NCI-H82 treated with DMSO at 0.1 percent for 48 hours (cell line): ENCODE results near the gene TMEM244.
"Not testable (repeated sequence)": the region's sequence is repeated elsewhere in the genome, so short reads cannot be mapped to it uniquely, and the experiment has no call there.

ENCODE experiments used
- DNase-seq: peaks from one replicate; lab custom pipeline; 2025; ENCODE audit not compliant: unreplicated experiment; lab: John Stamatoyannopoulos, UW

TMEM244 gene, protein sequence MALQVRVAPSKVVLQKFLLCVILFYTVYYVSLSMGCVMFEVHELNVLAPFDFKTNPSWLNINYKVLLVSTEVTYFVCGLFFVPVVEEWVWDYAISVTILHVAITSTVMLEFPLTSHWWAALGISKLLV

DNA sequence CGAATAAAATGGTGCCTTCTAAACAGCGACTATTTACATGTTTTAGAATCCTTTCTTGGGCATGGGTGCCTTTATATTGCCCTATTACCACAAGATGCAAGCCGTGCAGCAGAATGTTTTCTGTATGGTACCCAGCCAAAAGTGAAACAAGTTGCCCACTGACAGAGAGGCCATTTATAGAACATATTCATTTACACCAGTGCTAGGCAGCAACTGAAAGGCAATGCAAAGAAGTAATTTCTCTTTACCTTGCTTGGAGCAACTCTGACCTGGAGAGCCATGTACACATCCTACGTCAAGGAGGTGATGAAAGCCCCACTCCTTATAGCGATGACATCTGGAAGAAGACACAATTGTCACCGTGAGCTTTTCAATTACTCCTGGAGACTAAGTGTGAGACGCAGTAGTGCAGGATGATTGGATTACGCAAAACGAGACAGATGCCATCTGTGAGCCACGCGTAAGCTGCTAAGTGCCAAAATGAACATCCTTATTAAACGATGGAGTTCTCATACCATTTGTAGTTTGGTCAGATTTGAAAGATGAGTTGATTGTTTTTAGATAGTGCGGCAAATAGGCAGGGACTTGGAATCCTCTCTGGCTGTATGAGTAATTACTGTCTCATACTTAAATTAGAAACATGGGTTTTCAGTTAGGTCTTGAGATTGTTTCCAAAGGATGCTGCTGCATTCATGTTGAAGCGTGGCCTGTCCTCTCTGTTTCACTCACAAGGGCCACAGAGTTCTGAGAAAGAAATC lies at the start of gene TMEM244:
TSS of gene TMEM244 (minus strand) at position 408 of the 758 bp plus-strand sequence. CDS start at position 281, 127 bp downstream.
- DNase-seq, result peak; percentile 94

GRCh38 chr6:129908858-129909257 lies 47.7 kb upstream of the TMEM244 start:
- DNase-seq, result no peak

DNA sequence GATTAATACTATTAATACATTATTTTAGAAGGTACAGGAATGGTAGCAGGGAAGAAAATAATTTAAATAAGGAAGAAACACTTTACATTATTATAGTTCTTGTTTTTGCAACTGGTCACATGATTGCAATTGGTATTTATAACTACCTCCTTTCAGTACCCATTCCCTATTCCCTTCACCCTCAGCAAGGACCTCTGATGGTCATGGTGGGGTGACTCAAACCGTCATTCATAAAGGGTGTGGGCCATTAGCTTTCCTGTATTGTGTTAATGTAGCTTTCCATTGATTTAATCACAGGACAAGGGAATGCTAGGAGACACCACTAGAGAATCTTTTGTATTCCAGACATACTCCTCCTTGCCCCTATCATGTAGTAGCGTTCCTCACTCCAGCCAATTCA lies 47.2 kb upstream of the TMEM244 start:
- DNase-seq, result no peak

DNA sequence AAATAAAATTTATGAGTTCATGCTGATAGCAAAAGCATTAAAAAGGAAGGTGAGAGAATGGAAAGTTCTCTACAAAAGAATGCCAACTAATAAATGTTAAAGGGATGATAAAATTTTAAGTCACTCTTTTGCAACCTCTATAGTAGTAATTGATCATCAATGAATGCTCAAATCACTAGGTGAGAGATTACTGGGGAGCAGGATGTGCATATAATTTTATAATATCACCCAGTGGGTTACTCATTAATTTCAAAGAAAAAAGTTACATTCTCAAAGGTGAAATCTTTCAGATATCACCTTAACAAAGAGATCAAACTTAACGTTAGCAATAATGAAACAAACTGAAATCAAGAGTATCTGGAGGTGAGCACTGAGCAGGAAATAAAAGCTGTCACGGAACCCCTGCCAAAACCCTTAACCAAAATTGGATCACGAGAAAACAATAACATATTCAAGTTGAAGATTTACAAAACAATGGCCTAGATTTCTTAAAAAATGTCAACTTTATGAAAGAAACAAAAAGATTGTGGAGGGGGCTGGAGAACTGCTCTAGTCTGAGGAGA lies 45.5 kb upstream of the TMEM244 start:
- DNase-seq, result no peak

DNA sequence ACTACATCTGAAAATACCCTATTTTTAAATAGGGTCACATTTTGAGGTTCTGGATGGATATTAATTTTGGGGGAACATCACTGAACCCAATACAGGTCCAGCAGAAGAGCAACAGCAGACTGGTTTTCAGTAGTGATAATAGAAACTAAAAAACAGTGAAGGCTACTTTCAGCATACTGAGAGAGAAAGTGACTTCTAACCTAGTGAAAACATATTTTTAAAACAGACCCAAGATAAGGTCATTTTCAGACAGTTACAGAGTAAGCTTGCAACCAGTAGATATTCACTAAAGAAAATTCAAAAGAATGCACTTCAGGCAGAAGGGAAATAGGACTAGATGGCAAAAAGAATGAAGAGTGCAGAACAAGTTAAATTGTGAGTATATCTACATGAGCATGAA lies 42.0 kb upstream of the TMEM244 start:
- no peak for DNase-seq

DNA sequence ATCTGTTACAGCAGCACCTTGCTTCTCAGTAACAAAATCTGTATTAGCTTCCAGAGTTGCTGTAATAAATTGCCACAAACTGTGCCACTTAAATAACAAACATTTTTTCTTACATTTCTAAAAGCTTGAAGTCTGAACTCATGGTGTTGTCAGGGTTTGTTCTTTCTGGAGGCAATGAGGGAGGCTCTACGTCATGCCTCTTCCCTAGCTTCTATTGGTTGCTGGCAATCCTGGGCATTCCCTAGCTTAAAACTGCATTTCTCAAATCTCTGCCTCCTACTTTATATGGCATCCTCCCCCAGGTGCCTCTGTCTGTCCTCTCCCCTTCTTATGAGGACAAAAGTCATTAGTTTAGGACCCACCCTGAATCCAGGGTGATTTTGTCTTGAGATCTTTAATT lies 41.6 kb upstream of the TMEM244 start:
- no peak for DNase-seq

DNA sequence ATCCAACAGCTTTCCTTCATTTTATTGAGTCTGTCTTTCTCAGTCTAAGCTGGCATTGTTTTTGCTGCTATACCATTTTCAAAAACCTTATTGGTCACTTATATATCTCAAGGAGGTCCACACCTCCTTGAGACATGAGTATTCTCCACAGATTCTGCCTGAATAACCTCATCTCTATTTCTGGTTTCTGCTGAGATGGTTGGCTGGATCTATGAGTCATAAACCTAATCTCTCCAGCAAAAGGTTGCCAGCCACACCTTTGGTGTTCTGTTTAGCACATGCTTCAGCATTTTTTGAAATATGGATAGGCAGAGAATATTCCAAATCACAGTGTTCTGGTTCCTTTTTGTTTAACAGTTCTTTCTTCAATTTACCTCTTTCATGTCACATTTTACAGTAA lies 40.8 kb upstream of the TMEM244 start:
- no peak for DNase-seq

DNA sequence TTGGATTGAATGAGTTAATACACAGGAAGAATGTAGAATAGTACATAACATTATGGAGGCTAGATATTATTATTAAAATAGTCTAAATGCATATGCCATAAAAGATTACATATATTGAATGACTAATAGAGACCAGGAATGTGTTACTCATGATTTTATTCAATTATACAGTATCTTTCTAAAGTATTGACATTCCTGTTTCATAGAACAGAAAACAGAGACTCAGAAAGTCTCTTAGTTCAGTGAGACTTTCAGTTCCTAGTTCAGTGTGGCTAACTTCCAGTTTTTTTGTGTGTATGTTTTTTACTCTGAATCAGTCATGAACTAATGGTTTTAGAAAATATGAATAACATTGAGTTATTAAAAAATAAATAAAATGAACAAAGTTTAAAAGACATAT lies 34.6 kb upstream of the TMEM244 start:
- DNase-seq, result no peak

GRCh38 chr6:129894921-129895320 lies 33.8 kb upstream of the TMEM244 start:
- no peak for DNase-seq

GRCh38 chr6:129893640-129894039 lies 32.5 kb upstream of the TMEM244 start:
- no peak for DNase-seq

GRCh38 chr6:129890701-129891100 lies 29.6 kb upstream of the TMEM244 start:
- DNase-seq, result no peak

DNA sequence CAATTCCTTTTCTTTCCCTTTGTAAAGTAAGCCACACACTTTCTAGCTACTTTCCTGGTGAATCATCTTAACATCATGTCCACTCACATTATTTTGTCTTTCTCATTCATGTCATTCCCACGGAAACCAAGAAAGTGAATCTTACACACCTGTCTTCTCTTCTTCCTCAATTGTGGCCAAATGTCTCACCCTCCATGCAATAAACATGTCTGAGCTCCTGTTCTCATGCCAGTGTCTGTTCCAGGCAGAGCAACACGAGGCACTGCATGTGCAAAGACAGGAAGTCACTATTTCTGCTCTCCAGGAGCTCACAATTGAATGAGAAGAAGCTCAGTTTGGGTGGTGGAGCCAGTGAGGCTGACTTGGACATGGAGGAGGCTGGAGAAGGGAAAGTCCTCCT lies 29.0 kb upstream of the TMEM244 start:
- no peak for DNase-seq

DNA sequence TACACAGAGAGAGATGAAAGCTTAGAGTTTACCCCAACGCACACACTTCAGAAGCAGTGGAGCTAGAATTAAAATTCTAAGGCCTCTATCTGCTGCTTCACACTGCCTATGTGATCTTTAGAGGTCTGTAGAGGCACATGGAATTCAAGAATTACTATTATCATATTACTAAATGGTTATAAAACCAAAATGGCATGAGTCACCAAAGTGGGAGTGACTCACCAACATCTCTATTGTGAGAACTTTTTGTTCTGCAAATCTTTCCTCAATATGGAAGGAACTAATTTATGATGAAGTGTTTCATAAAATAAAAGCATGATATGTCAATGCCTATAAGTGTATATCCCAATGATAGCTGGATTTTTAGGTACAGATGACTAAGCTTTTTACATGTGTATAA lies 28.5 kb upstream of the TMEM244 start:
- DNase-seq, result no peak

DNA sequence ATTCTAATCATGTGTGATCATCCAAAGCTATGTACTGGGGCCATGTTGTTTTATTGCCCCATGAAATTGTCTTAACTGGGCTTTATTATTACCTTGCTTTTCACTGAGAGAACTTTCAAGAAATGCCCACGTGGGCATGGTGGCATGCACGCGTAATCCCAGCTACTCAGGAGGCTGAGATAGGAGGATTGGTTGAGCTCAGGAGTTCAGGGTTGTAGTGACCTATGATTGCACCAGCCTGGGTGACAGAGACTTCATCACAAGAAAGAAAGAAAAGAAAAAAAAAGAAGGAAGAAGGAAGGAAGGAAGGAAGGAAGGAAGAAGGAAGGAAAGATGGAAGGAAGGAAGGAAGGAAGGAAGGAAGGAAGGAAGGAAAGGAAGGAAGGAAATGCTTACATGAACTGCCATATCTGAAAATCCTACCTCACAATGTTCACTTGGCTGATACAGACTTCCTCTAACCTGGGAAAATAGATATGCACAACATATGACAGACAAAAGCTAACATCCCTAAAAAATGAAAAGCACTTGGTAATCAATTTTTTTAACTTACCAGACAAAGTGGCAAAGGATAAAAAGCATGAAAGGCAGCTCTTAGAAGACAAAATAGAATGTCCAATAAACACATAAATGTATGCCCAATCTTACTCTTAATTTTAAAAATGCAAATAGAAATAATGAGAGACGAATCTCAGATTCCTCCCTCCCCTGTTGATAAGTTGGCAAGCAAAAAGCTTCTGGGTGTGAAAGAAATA lies 25.5 kb upstream of the TMEM244 start:
- DNase-seq, result no peak

DNA sequence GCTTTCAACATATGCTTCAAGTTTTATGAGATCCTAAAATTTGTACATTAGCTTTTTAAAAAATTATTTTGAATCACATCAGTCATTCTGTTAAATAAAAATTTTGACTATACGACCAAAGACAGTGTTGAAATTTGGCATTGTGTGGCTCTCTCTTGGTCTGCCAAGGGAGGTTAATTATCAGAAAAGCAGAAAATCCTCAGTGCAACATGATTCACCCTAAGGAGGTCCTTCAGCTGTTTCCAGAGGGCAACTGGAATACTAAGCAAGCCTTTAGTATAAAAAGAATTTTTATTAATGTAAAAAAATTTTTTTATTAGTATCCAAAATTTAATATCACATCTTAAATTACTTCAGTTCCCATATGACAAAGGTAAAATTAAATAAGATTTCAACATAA lies 23.1 kb upstream of the TMEM244 start:
- DNase-seq, result no peak

GRCh38 chr6:129882510-129883023 lies 21.5 kb upstream of the TMEM244 start:
- DNase-seq, result no peak

DNA sequence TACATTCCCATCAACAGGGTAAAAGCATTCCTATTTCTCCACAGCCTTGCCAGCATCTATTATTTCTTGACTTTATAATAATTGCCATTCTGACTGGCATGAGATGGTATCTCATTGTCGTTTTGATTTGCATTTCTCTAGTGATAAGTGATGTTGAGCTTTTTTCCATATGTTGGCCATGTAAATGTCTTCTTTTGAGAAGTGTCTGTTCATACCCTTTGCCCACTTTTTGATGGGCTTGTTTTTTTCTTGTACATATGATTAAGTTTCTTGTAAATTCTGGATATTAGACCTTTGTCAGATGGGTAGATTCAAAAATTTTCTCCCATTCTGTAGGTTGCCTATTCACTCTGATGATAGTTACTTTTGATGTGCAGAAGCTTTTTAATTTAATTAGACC lies 16.8 kb upstream of the TMEM244 start:
- not testable (repeated sequence) for DNase-seq

- no peak for DNase-seq
Observed at GRCh38 chr6:129875610-129876520, 14.8 kb upstream of the TMEM244 start.

- no peak for DNase-seq
Observed at GRCh38 chr6:129874837-129875236, 13.7 kb upstream of the TMEM244 start.

DNA sequence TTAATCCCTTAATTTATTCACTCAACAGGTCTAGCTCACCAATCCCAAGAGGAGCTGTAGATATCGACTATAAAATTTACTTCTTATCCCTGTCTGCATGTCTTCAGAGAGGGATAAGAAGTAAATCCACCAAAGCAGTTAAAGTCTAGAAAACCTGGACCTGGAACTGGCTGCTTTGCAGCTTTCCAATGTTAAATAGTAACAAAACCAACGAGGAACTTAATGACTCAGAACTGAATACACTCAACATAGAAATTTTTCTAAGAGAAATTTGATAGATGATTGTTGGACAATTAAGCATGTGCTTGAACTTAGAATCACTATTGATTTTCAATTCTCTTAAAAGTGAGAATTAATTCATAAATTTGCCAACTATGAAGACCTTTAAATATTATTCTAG lies 11.5 kb upstream of the TMEM244 start:
- no peak for DNase-seq

- DNase-seq, result no peak
Observed at GRCh38 chr6:129871221-129871620, 10.1 kb upstream of the TMEM244 start.
